ENCODE data around the gene DYRK1A. TPM values are rescaled to one million over a fixed set of nuclear protein-coding genes. Genes with fewer than 3 reads are reported as not detected.

Gene DYRK1A
- total and polyA plus RNA-seq, 7 donors = 21.5 to 105 (median 79.9) TPM

GRCh38 chr21:37431243-37431642, 64.7 kb downstream of the DYRK1A start:
- H3K36me3 ChIP-seq (ENCODE audit: insufficient read depth in 1 of 2, low read depth in 1 of 2) = no peaks in the 10 kb centered on the region
- intact Hi-C loops (cut with DNase I) = loop anchor here in 1 of 2 donors (2.0 kb wide), 1 partner anchor 64 kb away; the partner anchor contains the start of gene DYRK1A

GRCh38 chr21:37432710-37433455, 66.3 kb downstream of the DYRK1A start:
- DNase-seq = no peak
- Histone ChIP-seq H3K4me3 (no peak overlapping the region), H3K9me3 (no peaks in the 10 kb centered on the region), H3K27ac (peak overlapping the region; percentile 84), H3K27me3 (ENCODE audit: insufficient read depth in 3 of 3, low read length in 2 of 3) (no peaks in the 10 kb centered on the region), H3K4me1 (peaks cover 94% of the 10 kb centered on the region), H3K36me3 (ENCODE audit: insufficient read depth in 1 of 2, low read depth in 1 of 2) (no peaks in the 10 kb centered on the region)
- intact Hi-C loops (cut with DNase I) = no loop called here
- 75 to 81% (median 75%) methylated on average over 5 of the region's 5 CpGs for WGBS, 3 donors
- no peak for ATAC-seq
- no peak for TF ChIP-seq CTCF (IDR thresholded peaks at IDR 0.05)

More at GRCh38 chr21:37431243-37431642, 64.7 kb downstream of the DYRK1A start:
- peaks cover 79% of the 10 kb centered on the region for H3K4me1 ChIP-seq
- ATAC-seq (no peak), DNase-seq (no peak)
- no peaks in the 10 kb centered on the region for H3K9me3 ChIP-seq
- no peaks in the 10 kb centered on the region for H3K27me3 ChIP-seq (ENCODE audit: insufficient read depth in 3 of 3, low read length in 2 of 3)
- H3K4me3 ChIP-seq = peak overlapping the region; percentile 26
- H3K27ac ChIP-seq = peak overlapping the region; percentile 78
- WGBS, 3 donors = 33 to 50% (median 38%) methylated on average over 4 of the region's 4 CpGs
- no peak for TF ChIP-seq CTCF (IDR thresholded peaks at IDR 0.05)

GRCh38 chr21:37433456-37433840, 66.9 kb downstream of the DYRK1A start:
- no peaks in the 10 kb centered on the region for H3K27me3 ChIP-seq (ENCODE audit: insufficient read depth in 3 of 3, low read length in 2 of 3)
- no peak for TF ChIP-seq CTCF (IDR thresholded peaks at IDR 0.05)
- no peaks in the 10 kb centered on the region for H3K9me3 ChIP-seq
- H3K4me3 ChIP-seq = no peak overlapping the region
- H3K36me3 ChIP-seq (ENCODE audit: insufficient read depth in 1 of 2, low read depth in 1 of 2) = no peaks in the 10 kb centered on the region
- ATAC-seq = no peak
- WGBS, 3 donors = 56 to 79% (median 60%) methylated on average over 5 of the region's 5 CpGs
- peak overlapping the region; percentile 84 for H3K27ac ChIP-seq
- no peak for DNase-seq
- peaks cover 93% of the 10 kb centered on the region for H3K4me1 ChIP-seq
- intact Hi-C loops (cut with DNase I) = no loop called here

- Histone ChIP-seq H3K9me3 (no peaks in the 10 kb centered on the region), H3K27me3 (ENCODE audit: insufficient read depth in 3 of 3, low read length in 2 of 3) (no peaks in the 10 kb centered on the region), H3K36me3 (ENCODE audit: insufficient read depth in 1 of 2, low read depth in 1 of 2) (no peaks in the 10 kb centered on the region), H3K4me3 (peak overlapping the region; percentile 50), H3K27ac (peak overlapping the region; percentile 84), H3K4me1 (peaks cover 86% of the 10 kb centered on the region)
- DNase-seq = peak; percentile 32 to 51
- WGBS, 3 donors = 2 to 8% (median 3%) methylated on average over 6 of the region's 6 CpGs
- peak; percentile 85 to 88 (median 86) for ATAC-seq
- no peak for TF ChIP-seq CTCF (IDR thresholded peaks at IDR 0.05)
- intact Hi-C loops (cut with DNase I) = no loop called here
Measured at GRCh38 chr21:37435120-37435519, 68.5 kb downstream of the DYRK1A start.

All from psoas muscle (tissue), 8 donors.